ENCODE results near the gene WDR70.
A peak's percentile ranks its signal among the peaks of the same experiment; 100 is the strongest.
"Not testable (repeated sequence)": the region's sequence is repeated elsewhere in the genome, so short reads cannot be mapped to it uniquely, and the experiment has no call there.

Gene WDR70

DNA sequence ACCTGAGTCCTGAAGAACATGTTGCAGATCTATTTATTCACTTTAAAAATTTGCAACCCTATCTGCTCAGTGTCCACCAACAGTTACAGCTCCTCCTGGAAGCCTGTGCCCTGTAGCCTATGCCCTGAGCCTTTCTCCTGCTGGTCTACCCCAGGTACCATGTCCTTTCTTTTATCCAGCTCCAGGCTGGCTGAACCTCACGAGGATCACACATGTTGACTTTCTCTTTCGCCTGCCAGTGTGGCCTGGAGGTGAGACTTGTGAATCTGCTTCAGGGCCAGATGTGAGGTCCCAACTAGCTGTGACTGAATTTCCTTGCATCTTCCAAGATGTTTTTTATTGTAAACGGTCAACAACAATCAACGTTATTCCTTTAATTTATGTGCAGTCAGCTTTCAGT is 390.0 kb downstream of the WDR70 start:
- DNase-seq (ENCODE audit: low read depth), result no peak

- DNase-seq (ENCODE audit: low read depth), result no peak
These were observed 390.7 kb downstream of the WDR70 start for GRCh38 chr5:37769840-37770239.

DNA sequence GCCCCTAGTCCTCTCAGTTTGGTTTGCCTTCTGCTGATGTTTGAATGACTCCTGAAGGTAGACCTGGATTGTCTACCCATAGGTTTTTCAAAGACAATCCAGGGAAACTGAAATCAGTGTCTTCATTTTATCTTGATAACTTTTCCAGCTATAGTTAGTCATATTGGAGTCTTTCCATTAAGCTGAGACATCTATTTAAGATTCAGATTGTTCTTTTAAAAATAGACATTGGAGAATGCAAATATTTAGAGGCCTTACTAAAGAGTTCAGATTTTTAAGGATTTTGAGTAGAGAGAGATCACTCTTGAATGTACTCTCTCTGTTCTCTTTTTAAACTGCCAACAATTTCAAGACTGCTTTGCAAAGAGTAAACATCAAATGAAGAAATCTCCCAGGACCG is 391.7 kb downstream of the WDR70 start:
- no peak for DNase-seq (ENCODE audit: low read depth)

GRCh38 chr5:37771203-37771611 is 392.1 kb downstream of the WDR70 start:
- no peak for DNase-seq (ENCODE audit: low read depth)

- DNase-seq (ENCODE audit: low read depth), result peak; percentile 97
These were observed 392.6 kb downstream of the WDR70 start for GRCh38 chr5:37771731-37772130.

- DNase-seq (ENCODE audit: low read depth), result no peak
These were observed 393.1 kb downstream of the WDR70 start for GRCh38 chr5:37772255-37772654.

DNA sequence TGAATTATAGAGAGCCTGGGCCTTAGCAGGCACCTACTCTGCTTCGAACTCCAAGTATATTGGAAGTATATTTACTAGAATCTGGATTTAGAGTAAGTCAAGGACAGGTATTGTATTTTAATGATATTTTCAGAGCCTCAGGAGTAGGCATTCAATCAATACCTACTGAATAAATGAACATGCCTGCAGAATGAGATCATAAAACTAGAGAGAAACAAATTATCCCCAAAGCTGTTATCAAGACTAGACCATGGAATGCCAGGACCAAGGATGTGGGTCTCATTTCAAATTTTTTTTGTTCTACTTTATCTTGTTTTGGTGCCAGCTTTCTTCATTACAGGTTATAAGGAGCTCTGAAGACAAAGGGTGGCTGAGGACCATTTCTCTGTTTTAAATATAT is 394.7 kb downstream of the WDR70 start:
- no peak for DNase-seq (ENCODE audit: low read depth)

GRCh38 chr5:37774912-37775483 is 395.9 kb downstream of the WDR70 start:
- DNase-seq (ENCODE audit: low read depth), result no peak

GRCh38 chr5:37776826-37777225 is 397.7 kb downstream of the WDR70 start:
- peak; percentile 93 for DNase-seq (ENCODE audit: low read depth)

DNA sequence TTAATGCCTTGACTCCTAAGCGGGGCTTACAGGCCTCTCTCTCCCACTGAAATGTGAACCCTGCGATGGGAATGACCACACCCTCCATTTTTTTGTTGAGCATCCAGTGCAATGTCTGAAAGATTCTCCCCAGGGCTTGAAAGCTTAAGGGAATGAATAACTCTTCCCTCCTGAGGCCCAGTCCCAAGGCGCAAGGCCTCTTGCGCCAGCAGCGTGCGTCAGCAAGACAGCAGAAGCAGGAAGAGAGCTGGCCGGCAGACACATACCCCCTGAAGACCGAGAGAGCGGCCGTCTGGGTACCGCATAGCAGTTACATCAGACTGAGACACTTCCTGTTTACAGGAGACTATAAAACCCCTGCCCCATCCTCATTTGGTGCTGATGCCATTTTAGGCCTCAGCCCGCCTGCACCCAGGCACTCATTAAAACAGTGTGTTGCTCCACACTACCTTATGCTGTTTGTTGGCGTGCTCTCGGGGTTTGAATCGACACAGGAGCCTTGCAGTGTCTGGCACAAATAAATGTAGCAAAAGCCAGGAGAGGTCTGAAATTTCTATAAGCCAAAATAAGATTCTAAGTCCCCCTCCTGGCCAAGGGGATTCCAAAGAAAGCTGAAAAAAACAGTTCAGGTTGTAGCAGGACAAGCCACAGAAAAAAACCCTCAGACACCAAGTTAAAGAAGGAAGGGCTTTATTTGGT is 398.5 kb downstream of the WDR70 start:
- DNase-seq (ENCODE audit: low read depth), result peak; percentile 85

DNA sequence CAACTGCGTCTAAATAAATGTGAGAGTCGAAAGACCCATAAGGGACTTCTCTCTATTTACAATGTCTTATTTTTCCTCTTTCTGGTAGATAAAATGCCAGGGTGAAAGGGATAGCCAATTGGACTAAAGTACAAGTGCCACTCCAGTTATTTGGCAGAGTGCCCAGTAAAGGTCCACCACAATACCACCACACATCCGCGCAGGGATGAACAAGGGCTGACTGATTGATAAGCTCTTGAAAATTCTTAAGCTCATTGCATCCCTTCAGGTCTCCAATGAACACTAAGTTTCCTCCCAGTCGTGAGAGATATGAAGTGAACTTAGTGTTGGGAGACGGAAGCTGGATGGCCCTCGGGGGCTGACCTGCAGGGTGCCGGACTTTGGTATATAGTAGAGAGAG is 402.3 kb downstream of the WDR70 start:
- DNase-seq (ENCODE audit: low read depth), result not testable (repeated sequence)

GRCh38 chr5:37786416-37786815 is 407.3 kb downstream of the WDR70 start:
- no peak for DNase-seq (ENCODE audit: low read depth)

- DNase-seq (ENCODE audit: low read depth), result no peak
These were observed 407.9 kb downstream of the WDR70 start for GRCh38 chr5:37786862-37787519.

- no peak for DNase-seq (ENCODE audit: low read depth)
These were observed 408.6 kb downstream of the WDR70 start for GRCh38 chr5:37787742-37788141.

DNA sequence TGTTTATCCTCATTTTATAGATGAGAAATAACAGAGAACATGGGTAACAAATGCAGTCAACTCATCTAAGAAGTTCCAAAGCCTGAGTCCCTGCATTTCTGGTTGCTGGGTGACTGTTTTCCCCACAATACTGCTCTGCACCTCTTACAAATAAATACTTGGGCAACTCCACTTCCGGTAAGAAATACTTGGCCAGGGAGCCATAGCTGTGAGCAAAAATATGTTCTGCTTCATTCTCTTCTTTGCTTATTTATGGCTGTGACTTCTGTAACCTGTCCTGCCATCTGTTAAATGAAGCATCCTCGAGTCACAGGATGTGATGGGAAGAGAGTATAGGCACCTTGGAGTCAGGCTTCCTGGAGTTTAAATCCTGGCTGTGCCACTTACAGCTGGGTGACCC is 410.9 kb downstream of the WDR70 start:
- peak; percentile 55 for DNase-seq (ENCODE audit: low read depth)

DNA sequence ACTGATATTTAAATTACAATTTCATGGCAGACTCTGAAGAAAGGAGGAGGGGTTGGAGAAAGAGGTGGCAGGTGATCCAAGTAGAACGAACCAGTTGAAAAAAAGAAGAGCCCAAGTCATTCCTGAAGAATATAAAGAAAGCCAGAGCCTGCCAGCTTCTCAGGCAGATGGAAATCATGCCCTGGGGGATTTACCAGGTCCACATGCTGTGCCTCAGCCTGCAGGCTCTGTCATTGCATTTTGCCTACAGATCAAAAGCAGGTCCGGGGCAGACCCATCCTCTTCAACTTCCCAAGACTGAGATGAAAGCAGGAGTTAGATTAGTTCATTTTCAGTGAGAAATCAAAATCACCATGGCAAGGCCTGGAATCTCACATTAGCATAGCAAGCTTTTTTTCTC is 412.2 kb downstream of the WDR70 start:
- DNase-seq (ENCODE audit: low read depth), result no peak

GRCh38 chr5:37792975-37793631 is 414.0 kb downstream of the WDR70 start:
- DNase-seq (ENCODE audit: low read depth), result peak; percentile 62

DNA sequence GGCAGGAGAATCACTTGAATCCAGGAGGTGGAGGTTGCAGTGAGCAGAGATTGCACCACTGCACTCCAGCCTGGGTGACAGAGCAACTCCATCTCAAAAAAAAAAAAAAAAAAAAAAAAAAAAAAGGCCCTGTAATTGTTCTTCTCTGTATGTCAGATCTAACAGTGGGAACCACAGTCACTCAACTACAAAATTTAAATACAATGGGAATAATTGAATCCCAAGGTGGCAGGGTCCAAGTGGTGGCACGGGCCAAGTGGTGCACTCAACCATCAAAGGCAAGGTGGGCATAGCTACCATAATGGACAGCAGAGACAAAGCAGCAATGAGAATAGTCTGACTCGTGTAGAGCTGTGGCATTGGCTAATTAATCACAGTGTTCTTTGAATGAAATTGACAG is 416.2 kb downstream of the WDR70 start:
- not testable (repeated sequence) for DNase-seq (ENCODE audit: low read depth)

- not testable (repeated sequence) for DNase-seq (ENCODE audit: low read depth)
These were observed 417.3 kb downstream of the WDR70 start for GRCh38 chr5:37796435-37796834.

DNA sequence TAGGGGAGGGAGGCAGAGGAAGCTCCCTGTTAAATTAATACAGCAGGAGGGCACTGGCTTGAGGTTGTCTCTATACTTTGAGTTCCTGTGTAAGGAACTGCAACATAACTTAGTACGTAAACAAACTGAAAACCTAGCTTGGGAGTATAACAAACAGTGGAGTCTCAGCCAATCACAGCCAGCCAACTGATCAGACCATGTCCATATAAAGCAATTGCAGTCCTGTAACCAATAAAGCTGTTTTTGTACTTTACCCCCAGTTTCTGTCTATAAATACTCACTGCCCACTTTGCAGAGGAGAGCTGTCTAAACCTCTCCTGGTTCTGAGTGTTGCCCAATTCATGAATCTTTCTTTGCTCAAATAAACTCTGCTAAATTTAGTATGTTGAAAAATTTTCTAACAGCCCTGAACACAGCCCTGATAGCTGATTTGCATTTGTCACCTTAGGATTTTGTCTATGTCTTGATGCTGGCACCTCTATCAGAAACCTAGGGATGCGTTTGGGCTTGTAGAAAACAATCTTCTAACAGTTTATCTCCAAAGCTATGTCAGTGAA is 420.8 kb downstream of the WDR70 start:
- DNase-seq (ENCODE audit: low read depth), result no peak

DNA sequence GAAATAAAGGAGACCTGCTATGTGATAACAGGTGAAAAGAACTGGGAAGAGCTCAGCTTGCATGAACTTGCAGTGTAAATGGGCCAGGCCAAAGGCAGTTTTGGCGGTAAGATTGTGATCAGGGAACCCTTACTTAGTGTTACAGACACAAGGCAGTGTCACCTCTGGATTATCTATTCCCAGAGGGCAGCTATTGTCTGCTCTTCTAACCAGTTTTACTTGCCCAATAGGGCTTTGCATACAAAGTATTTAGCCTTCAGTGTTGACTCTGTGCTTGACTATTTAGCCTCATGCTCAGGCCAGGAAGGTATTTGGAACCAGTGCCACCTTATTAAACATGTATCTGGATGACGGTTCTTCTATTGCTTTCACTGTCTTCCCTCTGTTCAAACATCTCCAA is 422.4 kb downstream of the WDR70 start:
- DNase-seq (ENCODE audit: low read depth), result no peak

Measured in GM04504 (cell line).